AG20443 (cell line): ENCODE results near the gene HNRNPF.
A peak's percentile ranks its signal among the peaks of the same experiment; 100 is the strongest.

ENCODE experiments used
- DNase-seq: peaks from one replicate; pipeline ENCODE4 v3.0.0; 2012; ENCODE audit warnings: low spot score, mixed read lengths

Gene HNRNPF

GRCh38 chr10:43421201-43421507 is 12.2 kb upstream of the HNRNPF start:
- no peak for DNase-seq

GRCh38 chr10:43420369-43421200 is 11.6 kb upstream of the HNRNPF start:
- DNase-seq, result peak; percentile 92

GRCh38 chr10:43419997-43420368 is 11.0 kb upstream of the HNRNPF start:
- DNase-seq, result no peak

GRCh38 chr10:43417950-43418768 is 9.2 kb upstream of the HNRNPF start:
- no peak for DNase-seq

GRCh38 chr10:43415544-43415943 is 6.6 kb upstream of the HNRNPF start:
- DNase-seq, result no peak

GRCh38 chr10:43411536-43411935 is 2.5 kb upstream of the HNRNPF start:
- DNase-seq, result no peak

- no peak for DNase-seq
These were observed 1.4 kb upstream of the HNRNPF start for GRCh38 chr10:43410345-43410744.

GRCh38 chr10:43409385-43410109 is 561 bp upstream of the HNRNPF start:
- no peak for DNase-seq

GRCh38 chr10:43408331-43408709 is 666 bp downstream of the HNRNPF start:
- no peak for DNase-seq

- peak; percentile 91 for DNase-seq
These were observed 1.2 kb downstream of the HNRNPF start for GRCh38 chr10:43407576-43408330.

- peak; percentile 80 for DNase-seq
These were observed 1.8 kb downstream of the HNRNPF start for GRCh38 chr10:43407148-43407575.

GRCh38 chr10:43404704-43405084 is 4.3 kb downstream of the HNRNPF start:
- no peak for DNase-seq

GRCh38 chr10:43403911-43404703 is 4.9 kb downstream of the HNRNPF start:
- DNase-seq, result no peak

- no peak for DNase-seq
These were observed 6.0 kb downstream of the HNRNPF start for GRCh38 chr10:43402880-43403452.

GRCh38 chr10:43402176-43402575 is 6.8 kb downstream of the HNRNPF start:
- no peak for DNase-seq

GRCh38 chr10:43401627-43402026 is 7.4 kb downstream of the HNRNPF start:
- no peak for DNase-seq

GRCh38 chr10:43399320-43400310 is 9.4 kb downstream of the HNRNPF start:
- DNase-seq, result no peak

GRCh38 chr10:43398939-43399319 is 10.1 kb downstream of the HNRNPF start:
- no peak for DNase-seq

GRCh38 chr10:43396928-43397624 is 11.9 kb downstream of the HNRNPF start:
- peak; percentile 87 for DNase-seq
